Vagina (tissue), 2 donors: ENCODE measurements around the gene TSPAN15.

Experiments
- POLR2A ChIP-seq, 2 donors: fragments of 450-650 bp; IDR thresholded peaks; one replicate each; pipeline ENCODE4 v1.6.1; 2017; ENCODE audit warnings: antibody characterized with exemption in 2 of 2, mild to moderate bottlenecking in 2 of 2, moderate library complexity in 2 of 2
- POLR2AphosphoS5 ChIP-seq, 2 donors: sonication (generic); formaldehyde crosslinking; IDR thresholded peaks; one replicate each; pipeline ENCODE4 v1.9.0; 2017; ENCODE audit warnings: antibody characterized with exemption in 2 of 2, mild to moderate bottlenecking in 2 of 2, low read depth in 1 of 2; ENCODE audit not compliant: insufficient read depth in 1 of 2
- TF ChIP-seq, protein P1 (sequence below), 3 experiments: fragments of 450-650 bp in 2 of 3; fragments of 200-600 bp in 1 of 3; sonication (generic) in 1 of 3; IDR thresholded peaks; one replicate each; pipeline ENCODE4 v1.5.1; 2017 to 2019; ENCODE audit warnings: antibody characterized with exemption in 3 of 3, mild to moderate bottlenecking in 2 of 3, moderate library complexity in 2 of 3

DNA sequence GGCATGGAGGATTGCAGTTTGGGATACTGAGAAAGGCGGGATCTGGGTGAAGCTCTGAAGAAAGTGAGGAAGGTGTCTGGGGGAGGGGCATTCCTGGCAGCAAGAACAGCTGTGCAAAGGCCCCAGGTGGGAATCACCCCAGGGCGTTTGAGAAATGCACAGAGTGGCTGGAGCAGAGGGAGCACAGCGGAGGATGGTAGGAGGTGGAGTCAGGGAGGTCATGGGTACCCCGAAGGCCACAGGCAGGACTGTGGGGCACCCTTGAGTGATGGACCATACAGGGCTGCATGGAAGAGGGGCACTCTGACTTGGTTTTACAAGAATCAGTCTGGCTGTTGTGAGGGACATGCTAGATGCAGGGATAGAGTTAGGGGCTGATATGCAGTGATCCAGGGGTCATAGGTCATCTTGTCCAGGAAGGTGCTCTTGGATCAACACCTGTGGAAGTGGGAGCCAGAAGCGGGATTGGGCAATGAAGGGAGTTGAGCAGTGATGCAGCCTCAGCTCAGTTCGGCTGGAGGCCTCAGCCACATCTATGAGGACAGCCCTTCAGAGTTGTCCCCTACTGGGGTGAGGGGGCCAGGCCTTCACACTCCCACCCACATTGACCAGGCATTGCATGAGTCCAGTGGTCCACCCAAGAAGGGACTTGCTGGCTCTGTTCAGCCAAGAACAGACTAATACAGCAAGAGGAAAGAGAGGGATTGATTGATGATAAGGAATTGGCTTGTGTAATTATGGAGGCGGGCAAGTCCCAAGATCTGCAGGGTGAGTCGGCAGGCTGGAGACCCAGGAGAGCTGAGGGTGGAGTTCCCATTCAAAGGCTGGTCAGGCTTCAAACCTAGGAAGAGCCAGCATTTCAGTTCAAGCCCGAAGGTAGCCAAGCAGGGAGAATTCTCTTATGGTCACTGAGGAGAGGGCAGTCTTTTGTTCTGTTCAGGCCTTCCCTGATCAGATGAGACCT is 48.7 kb downstream of the TSPAN15 start:
- TF ChIP-seq, protein P1, sequence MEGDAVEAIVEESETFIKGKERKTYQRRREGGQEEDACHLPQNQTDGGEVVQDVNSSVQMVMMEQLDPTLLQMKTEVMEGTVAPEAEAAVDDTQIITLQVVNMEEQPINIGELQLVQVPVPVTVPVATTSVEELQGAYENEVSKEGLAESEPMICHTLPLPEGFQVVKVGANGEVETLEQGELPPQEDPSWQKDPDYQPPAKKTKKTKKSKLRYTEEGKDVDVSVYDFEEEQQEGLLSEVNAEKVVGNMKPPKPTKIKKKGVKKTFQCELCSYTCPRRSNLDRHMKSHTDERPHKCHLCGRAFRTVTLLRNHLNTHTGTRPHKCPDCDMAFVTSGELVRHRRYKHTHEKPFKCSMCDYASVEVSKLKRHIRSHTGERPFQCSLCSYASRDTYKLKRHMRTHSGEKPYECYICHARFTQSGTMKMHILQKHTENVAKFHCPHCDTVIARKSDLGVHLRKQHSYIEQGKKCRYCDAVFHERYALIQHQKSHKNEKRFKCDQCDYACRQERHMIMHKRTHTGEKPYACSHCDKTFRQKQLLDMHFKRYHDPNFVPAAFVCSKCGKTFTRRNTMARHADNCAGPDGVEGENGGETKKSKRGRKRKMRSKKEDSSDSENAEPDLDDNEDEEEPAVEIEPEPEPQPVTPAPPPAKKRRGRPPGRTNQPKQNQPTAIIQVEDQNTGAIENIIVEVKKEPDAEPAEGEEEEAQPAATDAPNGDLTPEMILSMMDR (IDR thresholded peaks at IDR 0.05) = no peak
- TF ChIP-seq POLR2A (IDR thresholded peaks at IDR 0.05) (no peak), POLR2AphosphoS5 (IDR thresholded peaks at IDR 0.05; ENCODE audit: insufficient read depth in 1 of 2, low read depth in 1 of 2) (no peak)
